ENCODE results near the gene HAGHL.
"Not testable (repeated sequence)": the region's sequence is repeated elsewhere in the genome, so short reads cannot be mapped to it uniquely, and the experiment has no call there.

HAGHL gene

GRCh38 chr16:735982-736453, 9.1 kb downstream of the HAGHL start:
- no peak for DNase-seq

GRCh38 chr16:736936-737481, 10.1 kb downstream of the HAGHL start:
- no peak for DNase-seq

GRCh38 chr16:739560-740458, 12.9 kb downstream of the HAGHL start:
- DNase-seq: no peak

- DNase-seq: no peak
Observed at GRCh38 chr16:740459-740763, 13.5 kb downstream of the HAGHL start.

GRCh38 chr16:740764-741505, 14.0 kb downstream of the HAGHL start, which contains the start of gene CIAO3:
Gene CIAO3, minus strand, starts transcription at chr16:740997. Its CDS starts 12 bp downstream, at chr16:740985.
- peak; percentile 76 for DNase-seq

GRCh38 chr16:741986-742629, 15.2 kb downstream of the HAGHL start:
- no peak for DNase-seq

GRCh38 chr16:742894-743293, 16.0 kb downstream of the HAGHL start:
- not testable (repeated sequence) for DNase-seq

GRCh38 chr16:743794-744500, 17.0 kb downstream of the HAGHL start:
- no peak for DNase-seq

GRCh38 chr16:745739-746138, 18.8 kb downstream of the HAGHL start:
- no peak for DNase-seq

GRCh38 chr16:746637-747036, 19.7 kb downstream of the HAGHL start:
- DNase-seq: no peak

GRCh38 chr16:747978-748746, 21.3 kb downstream of the HAGHL start:
- no peak for DNase-seq

GRCh38 chr16:749010-749409, 22.1 kb downstream of the HAGHL start:
- DNase-seq: no peak

GRCh38 chr16:750485-750884, 23.6 kb downstream of the HAGHL start:
- no peak for DNase-seq

GRCh38 chr16:751152-752006, 24.5 kb downstream of the HAGHL start:
- no peak for DNase-seq

GRCh38 chr16:752007-752312, 25.1 kb downstream of the HAGHL start:
- no peak for DNase-seq

- not testable (repeated sequence) for DNase-seq
Observed at GRCh38 chr16:754121-754607, 27.3 kb downstream of the HAGHL start.

GRCh38 chr16:754656-755055, 27.8 kb downstream of the HAGHL start:
- no peak for DNase-seq

GRCh38 chr16:756428-756827, 29.5 kb downstream of the HAGHL start:
- no peak for DNase-seq

GRCh38 chr16:759110-759910, 32.4 kb downstream of the HAGHL start:
- DNase-seq: no peak

- no peak for DNase-seq
Observed at GRCh38 chr16:760065-760464, 33.2 kb downstream of the HAGHL start.

All from GOT3 (cell line).